K562 (cell line): ENCODE data around the gene PUM1. TPM values are rescaled to one million over a fixed set of nuclear protein-coding genes. Genes with fewer than 3 reads are reported as not detected.
A peak's percentile ranks its signal among the peaks of the same experiment; 100 is the strongest.

Source experiments
- E4F1 ChIP-seq: fragments of 250-450 bp; sonication (Bioruptor Pico); IDR thresholded peaks from 2 replicates; pipeline ENCODE4 v1.5.0; 2021; ENCODE audit warnings: mild to moderate bottlenecking, borderline replicate concordance
- GTF2E2 ChIP-seq: fragments of 200-800 bp; sonication (Bioruptor generic); IDR thresholded peaks from 2 replicates; pipeline ENCODE4 v1.6.1; 2016; ENCODE audit warnings: missing genetic modification characterization, missing compliant biosample characterization
- HDAC6 ChIP-seq: IDR thresholded peaks from 2 replicates; pipeline ENCODE4 v1.6.1; 2012; ENCODE audit warnings: low read depth, mild to moderate bottlenecking, control low read depth, inconsistent platforms, low read length, moderate library complexity
- HNRNPL ChIP-seq: fragments of 200-400 bp; formaldehyde crosslinking; IDR thresholded peaks from 2 replicates; pipeline ENCODE4 v1.6.1; 2017; ENCODE audit warnings: low read depth, mild to moderate bottlenecking, low read length
- NBN ChIP-seq: fragments of 450-650 bp; IDR thresholded peaks from 2 replicates; pipeline ENCODE4 v1.6.1; 2016; ENCODE audit warnings: low read depth, mild to moderate bottlenecking
- PKNOX1 ChIP-seq: fragments of 450-650 bp; IDR thresholded peaks from 2 replicates; pipeline ENCODE4 v1.6.1; 2016
- PTTG1 ChIP-seq: fragments of 450-650 bp; IDR thresholded peaks from 2 replicates; pipeline ENCODE4 v1.6.1; 2016; ENCODE audit warnings: low read depth, mild to moderate bottlenecking, missing genetic modification characterization, missing compliant biosample characterization
- SMARCB1 ChIP-seq: IDR thresholded peaks from 2 replicates; pipeline ENCODE4 v1.6.1; 2011; ENCODE audit warnings: improper control_type of control experiment, low read depth; ENCODE audit not compliant: insufficient read length
- SOX6 ChIP-seq: fragments of 450-650 bp; IDR thresholded peaks from 2 replicates; pipeline ENCODE4 v1.6.1; 2014; ENCODE audit warnings: mild to moderate bottlenecking
- TAL1 ChIP-seq: fragments of 450-650 bp; IDR thresholded peaks from 2 replicates; pipeline ENCODE4 v1.6.1; 2016; ENCODE audit warnings: mild to moderate bottlenecking
- TEAD4 ChIP-seq, 2 experiments: sonication (generic) in 1 of 2; formaldehyde crosslinking in 1 of 2; IDR thresholded peaks; 2 replicates each; pipeline versions ENCODE4 v1.6.1 to v1.8.0; 2012 to 2022; ENCODE audit warnings: borderline replicate concordance in 1 of 2, inconsistent platforms in 1 of 2, low read length in 1 of 2, mild to moderate bottlenecking in 1 of 2, missing genetic modification reagents in 1 of 2
- ZNF592 ChIP-seq: fragments of 450-650 bp; IDR thresholded peaks from 2 replicates; pipeline ENCODE4 v1.6.1; 2017; ENCODE audit warnings: antibody characterized with exemption, mild to moderate bottlenecking
- ZNF766 ChIP-seq: fragments of 200-800 bp; sonication (Bioruptor generic); conservative IDR thresholded peaks from 2 replicates; pipeline ENCODE4 v1.6.1; 2016; ENCODE audit warnings: missing genetic modification characterization, missing compliant biosample characterization
- ZNF79 ChIP-seq: fragments of 250-450 bp; sonication (Bioruptor Pico); IDR thresholded peaks from 2 replicates; pipeline ENCODE4 v1.4.0; 2020; ENCODE audit warnings: low read depth, mild to moderate bottlenecking, moderate library complexity
- polyA plus RNA-seq, 8 experiments: library from polyadenylated mRNA; depleted of rRNA in 4 of 8; stranded (reverse) in 5 of 8; unstranded in 3 of 8; fragments of >200 nt; fragmentation: Nextera tagmentation in 2 of 8; fragmentation: Illumina TruSeq in 1 of 8; extraction: Ambion mirVana in 2 of 8; extraction: Trizol in 1 of 8; gene quantifications; 2 replicates each; pipeline versions ENCODE4 v1.2.1 to v1.2.3, GENCODE V29; 2011 to 2014; ENCODE audit warnings: inconsistent platforms in 1 of 8, missing spikeins in 1 of 8
- total RNA-seq, 7 experiments: library from RNA; depleted of rRNA in 6 of 7; stranded (reverse); fragments of >200 nt in 6 of 7; fragmentation: Illumina TruSeq in 2 of 7; extraction: Trizol in 2 of 7; gene quantifications; 2 replicates each; pipeline versions ENCODE4 v1.2.1 to v1.2.3, GENCODE V29; 2011 to 2021; ENCODE audit warnings: low replicate concordance in 1 of 7

Gene PUM1
- total and polyA plus RNA-seq, 9 of the 15 experiments (the other 6 are each of a cell fraction or from before 2014, with no cell fraction given) = 37.7 to 104 (median 55.7) TPM

- TF ChIP-seq ZNF592 (no peak; the same call in 1 of the 2 replicates), ZNF766 (CRISPR knock-in tag) (peak; percentile 52; the same call in 1 of the 2 replicates), SMARCB1 (no peak), TEAD4 (IDR thresholded peaks at IDR 0.05; ENCODE audit: low read length) (no peak), TEAD4 (CRISPR knock-in tag; IDR thresholded peaks at IDR 0.05; ENCODE audit: borderline replicate concordance) (no peak), GTF2E2 (tag) (no peak), HDAC6 (no peak), PTTG1 (tag) (0 out of 2 replicates have a peak, but pooled peaks have one; percentile 35), HNRNPL (no peak), E4F1 (no peak), NBN (no peak), PKNOX1 (peak; percentile 39; the same call in 1 of the 2 replicates), ZNF79 (CRISPR knock-in tag) (peak; percentile 80), TAL1 (no peak), SOX6 (no peak)
These were observed 165.7 kb downstream of the PUM1 start (continued) for GRCh38 chr1:30899577-30900389.
